Inferior parietal cortex (tissue), 1 donor: ENCODE measurements around the gene USP10.

Source experiments
- DNase-seq: peaks from one replicate; pipeline ENCODE4 v3.0.0-alpha.2; 2016; ENCODE audit errors: extremely low spot score

The USP10 gene

DNA sequence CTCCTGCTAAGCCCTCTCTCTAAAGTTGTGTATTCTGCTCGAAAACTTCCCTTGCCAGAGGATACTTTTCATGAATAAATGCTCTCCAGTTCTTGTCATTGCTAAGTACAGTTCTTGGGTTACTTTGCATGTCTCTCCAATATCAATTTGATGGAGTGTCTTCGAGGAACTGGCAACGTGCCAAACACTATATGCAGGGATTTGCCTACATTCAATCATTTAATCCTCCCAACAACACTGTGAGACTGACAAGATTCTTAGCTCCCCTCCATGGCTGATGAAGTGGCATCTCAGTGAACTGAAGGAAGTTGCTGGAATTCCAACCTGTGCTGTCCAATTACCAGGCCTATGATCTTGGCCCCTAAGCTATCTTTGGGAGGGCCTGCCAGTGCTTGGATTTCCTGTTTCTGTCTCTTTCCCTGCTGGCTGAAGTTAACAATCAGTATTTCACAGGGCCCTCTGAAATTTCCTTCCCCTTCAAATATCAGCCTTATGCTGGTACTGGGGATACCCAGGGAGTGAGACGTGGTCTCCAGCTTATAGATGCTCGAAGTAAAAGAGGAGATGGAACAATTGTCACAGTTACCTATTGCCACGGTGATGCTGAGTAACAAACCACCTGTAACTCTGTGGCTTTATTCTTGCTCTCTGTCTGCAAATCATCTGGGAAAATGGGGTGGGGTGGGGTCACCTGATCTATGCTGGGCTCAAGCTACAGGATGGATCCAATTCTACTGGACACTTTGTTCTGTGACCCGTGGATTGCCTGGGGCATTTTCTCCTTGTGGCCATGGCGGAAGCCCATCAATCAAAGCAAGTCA lies 100.6 kb downstream of the USP10 start:
- no peak for DNase-seq

DNA sequence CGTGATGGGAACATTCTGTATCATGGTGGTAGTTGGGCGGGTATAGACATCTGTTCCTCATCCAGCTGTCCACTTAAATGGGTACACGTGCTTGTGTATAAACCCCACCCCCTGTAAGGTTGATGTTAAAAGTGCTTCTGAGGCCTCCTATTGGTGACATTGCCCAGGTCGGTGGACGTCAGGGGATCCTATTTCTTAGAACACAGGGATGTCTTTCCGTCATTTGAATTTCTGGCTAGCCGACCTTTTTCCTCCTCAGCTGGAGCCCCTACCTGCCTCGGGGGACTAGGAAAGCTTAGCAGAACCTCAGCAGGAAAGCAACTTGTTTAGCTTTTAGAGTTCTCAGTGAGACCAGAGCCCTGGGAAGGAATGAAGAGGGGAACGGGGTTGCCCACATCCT lies 103.3 kb downstream of the USP10 start:
- no peak for DNase-seq

GRCh38 chr16:84804326-84804725 lies 104.5 kb downstream of the USP10 start:
- DNase-seq, result no peak

- no peak for DNase-seq
Observed at GRCh38 chr16:84806256-84806889, 106.6 kb downstream of the USP10 start.

GRCh38 chr16:84806890-84807258 lies 107.1 kb downstream of the USP10 start:
- DNase-seq, result no peak

GRCh38 chr16:84807776-84808175 lies 108.0 kb downstream of the USP10 start:
- no peak for DNase-seq

DNA sequence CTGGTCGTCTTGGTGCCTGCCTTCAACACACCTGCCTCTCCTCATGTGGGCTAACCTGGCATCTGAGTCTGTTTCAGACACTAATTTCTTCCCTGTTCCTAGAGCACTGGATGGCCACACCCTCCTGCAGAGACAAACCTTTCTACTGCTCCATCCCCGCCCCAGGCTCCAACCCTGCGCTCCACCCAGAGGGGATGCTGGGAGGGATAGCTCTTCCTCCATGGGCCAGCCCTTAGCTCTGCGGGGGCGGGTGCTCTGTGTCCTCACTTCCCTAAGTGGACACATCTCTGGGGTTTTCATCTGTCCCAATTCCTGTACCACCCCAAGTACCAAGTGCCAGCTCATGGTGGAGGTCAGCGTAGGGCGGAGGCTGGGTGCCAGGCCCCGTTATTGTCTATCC lies 109.0 kb downstream of the USP10 start:
- no peak for DNase-seq

DNA sequence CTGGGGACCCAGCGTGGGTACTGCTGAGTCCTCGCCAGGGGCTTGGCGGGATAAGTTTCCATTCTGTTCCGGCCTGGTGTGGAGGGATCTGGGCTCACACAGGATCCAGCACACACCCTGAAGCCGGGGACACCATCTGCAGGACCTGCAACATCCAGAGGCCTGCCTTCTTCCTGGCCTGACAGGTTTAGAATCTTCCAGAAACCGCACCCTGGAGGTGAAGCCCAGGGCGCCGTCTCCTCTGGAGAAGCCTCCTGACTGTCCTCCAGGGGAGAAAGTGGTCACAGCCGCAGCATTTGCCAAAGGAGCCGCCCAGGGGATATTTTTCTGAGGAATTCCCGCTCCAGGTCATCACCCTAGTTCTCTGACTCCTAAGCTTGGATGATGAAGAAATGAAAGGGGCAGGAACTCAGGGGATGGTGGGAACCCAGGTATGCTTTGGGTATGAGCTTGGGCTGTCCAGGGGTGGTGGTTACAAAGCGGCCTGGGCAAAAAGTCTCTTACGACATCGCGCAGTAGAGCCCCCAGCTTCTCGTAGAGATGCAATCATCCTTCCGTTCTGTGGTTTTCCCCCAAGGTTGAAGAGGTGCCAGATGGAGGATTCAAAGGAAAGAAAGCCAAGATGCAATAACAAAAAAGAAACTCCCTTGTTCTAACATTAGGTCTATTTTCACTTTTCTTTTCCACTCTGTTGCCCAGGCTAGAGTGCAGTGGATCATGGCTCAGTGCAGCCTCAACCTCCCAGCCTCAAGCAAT lies 110.9 kb downstream of the USP10 start:
- DNase-seq, result no peak

- DNase-seq, result no peak
Observed at GRCh38 chr16:84811529-84811928, 111.7 kb downstream of the USP10 start.

GRCh38 chr16:84813141-84813934 lies 113.5 kb downstream of the USP10 start:
- DNase-seq, result no peak

GRCh38 chr16:84815462-84815861 lies 115.7 kb downstream of the USP10 start:
- no peak for DNase-seq

DNA sequence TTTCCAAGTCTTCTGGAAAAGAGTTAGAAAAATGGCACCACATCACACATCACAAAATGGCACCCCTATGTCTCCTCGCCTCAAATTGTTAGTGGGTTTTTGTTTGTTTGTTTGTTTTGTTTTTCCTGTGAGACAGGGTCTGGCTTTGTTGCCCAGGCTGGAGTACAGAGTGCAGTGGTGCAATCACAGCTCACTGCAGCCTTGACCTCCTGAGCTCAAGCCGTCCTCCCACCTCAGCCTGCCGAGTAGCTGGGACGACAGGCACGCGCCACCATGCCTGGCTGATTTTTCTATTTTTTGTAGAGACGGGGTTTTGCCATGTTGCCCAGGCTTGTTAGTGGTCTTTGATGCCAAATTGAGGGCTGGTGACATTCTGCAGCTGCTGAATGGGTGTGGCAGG lies 116.2 kb downstream of the USP10 start:
- DNase-seq, result no peak

GRCh38 chr16:84816485-84816884 lies 116.7 kb downstream of the USP10 start:
- no peak for DNase-seq

DNA sequence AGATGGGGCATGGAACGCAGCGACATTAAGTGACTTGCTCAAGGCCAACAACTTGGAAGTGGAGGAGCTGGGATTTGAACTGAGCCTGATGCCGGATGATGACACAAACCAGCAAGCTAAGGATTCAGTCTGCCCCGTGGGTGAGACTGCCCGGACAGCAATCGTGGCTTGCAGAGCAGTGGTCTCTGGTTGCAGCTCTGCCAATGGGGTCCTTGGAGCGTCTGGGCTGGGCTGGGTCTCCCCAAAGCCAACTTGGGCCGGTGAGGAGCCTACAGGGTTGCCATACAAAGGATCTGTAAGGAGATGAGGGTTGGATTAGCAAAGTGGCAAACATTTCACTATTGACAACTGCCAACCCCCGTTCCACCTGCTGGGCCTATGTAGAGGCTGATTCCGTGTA lies 117.4 kb downstream of the USP10 start:
- DNase-seq, result no peak

GRCh38 chr16:84817613-84818012 lies 117.8 kb downstream of the USP10 start:
- no peak for DNase-seq

- DNase-seq, result no peak
Observed at GRCh38 chr16:84818133-84818532, 118.3 kb downstream of the USP10 start.

GRCh38 chr16:84818989-84819643 lies 119.3 kb downstream of the USP10 start:
- no peak for DNase-seq

- DNase-seq, result peak; percentile 83
Observed at GRCh38 chr16:84819644-84820304, 120.0 kb downstream of the USP10 start, which contains the start of gene CRISPLD2. TSS of gene CRISPLD2 (plus strand) at chr16:84819985. CDS start at chr16:84838496, 18,511 bp downstream.

GRCh38 chr16:84820305-84820684 lies 120.5 kb downstream of the USP10 start:
- no peak for DNase-seq

- DNase-seq, result no peak
Observed at GRCh38 chr16:84820771-84821170, 121.0 kb downstream of the USP10 start.

GRCh38 chr16:84821179-84821578 lies 121.4 kb downstream of the USP10 start:
- DNase-seq, result no peak
